ENCODE measurements around the gene YTHDF2. TPM values are rescaled to one million over a fixed set of nuclear protein-coding genes. Genes with fewer than 3 reads are reported as not detected.
A peak's percentile ranks its signal among the peaks of the same experiment; 100 is the strongest.

The YTHDF2 gene
- total RNA-seq, 1 donor: 63.0 TPM

GRCh38 chr1:28807046-28807445 is 70.3 kb downstream of the YTHDF2 start:
- Histone ChIP-seq H3K27me3 (ENCODE audit: insufficient read depth, low read length) (peaks cover 26% of the 10 kb centered on the region), H3K9me3 (ENCODE audit: low read depth, low read length) (no peaks in the 10 kb centered on the region), H3K27ac (ENCODE audit: low read depth, low read length) (no peak overlapping the region), H3K79me2 (ENCODE audit: insufficient read depth, low read length) (no peaks in the 10 kb centered on the region), H3K36me3 (ENCODE audit: insufficient read depth, low read length) (no peaks in the 10 kb centered on the region), H4K20me1 (ENCODE audit: insufficient read depth, low read length) (no peaks in the 10 kb centered on the region), H3K4me1 (ENCODE audit: insufficient read depth, low read length) (no peaks in the 10 kb centered on the region), H3K4me3 (ENCODE audit: insufficient read depth, low read length) (no peak overlapping the region), H3K4me2 (ENCODE audit: insufficient read depth, low read length) (no peak overlapping the region), H2AFZ (ENCODE audit: low read length) (no peak overlapping the region)
- TF ChIP-seq CTCF (IDR thresholded peaks at IDR 0.05; ENCODE audit: extremely low read depth, low read depth, low read length): no peak
- peak; percentile 71 for DNase-seq (ENCODE audit: insufficient read length, low spot score, missing footprints)

GRCh38 chr1:28807986-28808385 is 71.2 kb downstream of the YTHDF2 start:
- no peak for DNase-seq (ENCODE audit: insufficient read length, low spot score, missing footprints)
- H2AFZ ChIP-seq (ENCODE audit: low read length): no peak overlapping the region
- H3K36me3 ChIP-seq (ENCODE audit: insufficient read depth, low read length): no peaks in the 10 kb centered on the region
- TF ChIP-seq CTCF (IDR thresholded peaks at IDR 0.05; ENCODE audit: extremely low read depth, low read depth, low read length): no peak
- no peak overlapping the region for H3K27ac ChIP-seq (ENCODE audit: low read depth, low read length)
- H3K4me2 ChIP-seq (ENCODE audit: insufficient read depth, low read length): no peak overlapping the region
- no peak overlapping the region for H3K4me3 ChIP-seq (ENCODE audit: insufficient read depth, low read length)
- H3K4me1 ChIP-seq (ENCODE audit: insufficient read depth, low read length): no peaks in the 10 kb centered on the region
- peaks cover 34% of the 10 kb centered on the region for H3K27me3 ChIP-seq (ENCODE audit: insufficient read depth, low read length)
- no peaks in the 10 kb centered on the region for H3K9me3 ChIP-seq (ENCODE audit: low read depth, low read length)
- H4K20me1 ChIP-seq (ENCODE audit: insufficient read depth, low read length): no peaks in the 10 kb centered on the region
- H3K79me2 ChIP-seq (ENCODE audit: insufficient read depth, low read length): no peaks in the 10 kb centered on the region

- Histone ChIP-seq H2AFZ (ENCODE audit: low read length) (no peak overlapping the region), H3K27me3 (ENCODE audit: insufficient read depth, low read length) (peaks cover 67% of the 10 kb centered on the region), H3K27ac (ENCODE audit: low read depth, low read length) (no peak overlapping the region), H3K9me3 (ENCODE audit: low read depth, low read length) (no peaks in the 10 kb centered on the region), H3K79me2 (ENCODE audit: insufficient read depth, low read length) (no peaks in the 10 kb centered on the region), H3K36me3 (ENCODE audit: insufficient read depth, low read length) (no peaks in the 10 kb centered on the region), H4K20me1 (ENCODE audit: insufficient read depth, low read length) (no peaks in the 10 kb centered on the region), H3K4me3 (ENCODE audit: insufficient read depth, low read length) (no peak overlapping the region), H3K4me2 (ENCODE audit: insufficient read depth, low read length) (no peak overlapping the region), H3K4me1 (ENCODE audit: insufficient read depth, low read length) (no peaks in the 10 kb centered on the region)
- TF ChIP-seq CTCF (IDR thresholded peaks at IDR 0.05; ENCODE audit: extremely low read depth, low read depth, low read length): no peak
- peak; percentile 56 for DNase-seq (ENCODE audit: insufficient read length, low spot score, missing footprints)
Observed at GRCh38 chr1:28811369-28811765, 74.6 kb downstream of the YTHDF2 start.

- Histone ChIP-seq H2AFZ (ENCODE audit: low read length) (no peak within 1 kb of the TSS), H3K79me2 (ENCODE audit: insufficient read depth, low read length) (no peaks in the 10 kb centered on the region), H3K4me1 (ENCODE audit: insufficient read depth, low read length) (no peaks in the 10 kb centered on the region), H3K4me2 (ENCODE audit: insufficient read depth, low read length) (no peak within 1 kb of the TSS), H3K9me3 (ENCODE audit: low read depth, low read length) (no peaks in the 10 kb centered on the region), H3K27ac (ENCODE audit: low read depth, low read length) (no peak within 1 kb of the TSS), H3K36me3 (ENCODE audit: insufficient read depth, low read length) (no peaks in the 10 kb centered on the region), H3K27me3 (ENCODE audit: insufficient read depth, low read length) (peaks cover 70% of the 10 kb centered on the region), H4K20me1 (ENCODE audit: insufficient read depth, low read length) (no peaks in the 10 kb centered on the region), H3K4me3 (ENCODE audit: insufficient read depth, low read length) (no peak within 1 kb of the TSS)
- DNase-seq (ENCODE audit: insufficient read length, low spot score, missing footprints): peak; percentile 81
- TF ChIP-seq CTCF (IDR thresholded peaks at IDR 0.05; ENCODE audit: extremely low read depth, low read depth, low read length): no peak
Observed at GRCh38 chr1:28811766-28812668, 75.3 kb downstream of the YTHDF2 start, which contains the start of gene OPRD1. Gene OPRD1 (plus strand): TSS chr1:28812170. CDS start chr1:28812384, 214 bp downstream.
